A549 (cell line): ENCODE measurements around the gene ATG10. TPM values are rescaled to one million over a fixed set of nuclear protein-coding genes. Genes with fewer than 3 reads are reported as not detected.

Experiments used
- ATAC-seq, 2 experiments: fragments of 200-7000 bp in 1 of 2; fragments of >200 bp in 1 of 2; cut with Nextera tagmentation in 1 of 2; cut with Tn5 transposase in 1 of 2; 3 replicates each; pipeline versions ENCODE4 v1.8.0 to v1.9.1; 2018 to 2020; ENCODE audit warnings: mild to moderate bottlenecking in 1 of 2, moderate library complexity in 1 of 2
- CTCF ChIA-PET: fragments of 300-600 bp; sonication (Branson Sonifier 250); formaldehyde crosslinking; extraction: SDS; loops from one replicate; lab custom pipeline; 2021; ENCODE audit warnings: antibody characterized with exemption, inconsistent platforms; lab: Yijun Ruan, JAX
- POLR2A ChIA-PET: fragments of 350-600 bp; formaldehyde crosslinking; extraction: SDS; loops from one replicate; lab custom pipeline; 2021; ENCODE audit warnings: antibody characterized with exemption, inconsistent platforms; lab: Yijun Ruan, JAX
- DNase-seq, 2 experiments: peaks; one replicate each; pipeline versions ENCODE4 v3.0.0 to v3.0.0-alpha.2; 2011 to 2016; ENCODE audit warnings: low read depth in 1 of 2, low spot score in 1 of 2
- FAIRE-seq: peaks from 2 replicates; lab custom pipeline; 2011; peaks lifted over from hg19 to GRCh38; lab: Jason Lieb, UNC
- H3K27ac ChIP-seq, 2 experiments: fragments of >200 bp; sonication (Bioruptor Twin); formaldehyde crosslinking; 3 replicates each; pipeline ENCODE4 v1.5.1; 2016 to 2017
- H3K4me1 ChIP-seq: fragments of >200 bp; sonication (Bioruptor Twin); formaldehyde crosslinking; 3 replicates; pipeline ENCODE4 v1.6.1; 2016
- H3K4me2 ChIP-seq: fragments of >200 bp; sonication (Bioruptor Twin); formaldehyde crosslinking; 3 replicates; pipeline ENCODE4 v1.6.1; 2016
- H3K4me3 ChIP-seq: fragments of >200 bp; sonication (Bioruptor Twin); formaldehyde crosslinking; 3 replicates; pipeline ENCODE4 v1.5.1; 2016
- H3K9me3 ChIP-seq: fragments of >200 bp; sonication (Bioruptor Twin); formaldehyde crosslinking; 3 replicates; pipeline ENCODE4 v1.6.1; 2016
- BCL3 ChIP-seq: fragments of >200 bp; sonication (Bioruptor Twin); formaldehyde crosslinking; IDR thresholded peaks from 3 replicates; pipeline ENCODE4 v1.6.1; 2016
- BHLHE40 ChIP-seq: IDR thresholded peaks from 2 replicates; pipeline ENCODE4 v1.6.1; 2012; ENCODE audit warnings: low read depth, low read length, inconsistent platforms
- CBX2 ChIP-seq: fragments of 200-600 bp; sonication (generic); IDR thresholded peaks from 2 replicates; pipeline ENCODE4 v1.6.1; 2016; ENCODE audit warnings: low read depth, mild to moderate bottlenecking, borderline replicate concordance
- CEBPB ChIP-seq, 2 experiments: fragments of >200 bp in 1 of 2; sonication (Bioruptor Twin) in 1 of 2; formaldehyde crosslinking in 1 of 2; IDR thresholded peaks; 2 replicates each; pipeline ENCODE4 v1.6.1; 2012 to 2016
- CTCF ChIP-seq: fragments of >200 bp; sonication (Bioruptor Twin); formaldehyde crosslinking; IDR thresholded peaks from 3 replicates; pipeline ENCODE4 v1.5.1; 2016
- ELK1 ChIP-seq: fragments of 150-350 bp; IDR thresholded peaks from 2 replicates; pipeline ENCODE4 v1.6.1; 2014; ENCODE audit warnings: low read depth, mild to moderate bottlenecking, low read length
- FOXS1 ChIP-seq: fragments of 250-450 bp; sonication (Bioruptor Pico); IDR thresholded peaks from 2 replicates; pipeline ENCODE4 v1.5.0; 2020; ENCODE audit warnings: mild to moderate bottlenecking, moderate library complexity
- HOXB13 ChIP-seq: fragments of 250-450 bp; sonication (Bioruptor Pico); IDR thresholded peaks from 2 replicates; pipeline ENCODE4 v1.5.0; 2020; ENCODE audit warnings: low read depth, mild to moderate bottlenecking, moderate library complexity
- HOXB5 ChIP-seq: fragments of 250-450 bp; sonication (Bioruptor Pico); IDR thresholded peaks from 2 replicates; pipeline ENCODE4 v1.5.0; 2020; ENCODE audit warnings: mild to moderate bottlenecking, moderate library complexity
- JUN ChIP-seq, 2 experiments: fragments of >200 bp; sonication (Bioruptor Twin); formaldehyde crosslinking; IDR thresholded peaks; 2 replicates in 1 of 2; 3 replicates in 1 of 2; pipeline ENCODE4 v1.6.1; 2016 to 2017
- KDM5A ChIP-seq: fragments of 200-600 bp; sonication (generic); IDR thresholded peaks from 2 replicates; pipeline ENCODE4 v1.6.1; 2016; ENCODE audit warnings: antibody characterized with exemption, mild to moderate bottlenecking
- MAFK ChIP-seq: fragments of 450-650 bp; IDR thresholded peaks from 2 replicates; pipeline ENCODE4 v1.6.1; 2014; ENCODE audit not compliant: partially characterized antibody
- MAX ChIP-seq: IDR thresholded peaks from 2 replicates; pipeline ENCODE4 v1.6.1; 2012
- NFE2L2 ChIP-seq: fragments of 150-350 bp; conservative IDR thresholded peaks from 2 replicates; pipeline ENCODE4 v1.6.1; 2014; ENCODE audit warnings: low read length
- NPAS2 ChIP-seq: fragments of 250-450 bp; sonication (Bioruptor Pico); IDR thresholded peaks from 2 replicates; pipeline ENCODE4 v1.8.0; 2022; ENCODE audit warnings: mild to moderate bottlenecking, moderate library complexity, borderline replicate concordance
- NR3C1 ChIP-seq: fragments of >200 bp; sonication (Bioruptor Twin); formaldehyde crosslinking; IDR thresholded peaks from 3 replicates; pipeline ENCODE4 v1.6.1; 2017
- POLR2A ChIP-seq: IDR thresholded peaks from 2 replicates; pipeline ENCODE4 v1.6.1; 2012; ENCODE audit warnings: mild to moderate bottlenecking, low read length
- RAD21 ChIP-seq, 2 experiments: fragments of >200 bp in 1 of 2; sonication (Bioruptor Twin) in 1 of 2; formaldehyde crosslinking in 1 of 2; IDR thresholded peaks in 1 of 2; conservative IDR thresholded peaks in 1 of 2; 2 replicates in 1 of 2; 3 replicates in 1 of 2; pipeline ENCODE4 v1.6.1; 2012 to 2018; ENCODE audit warnings: inconsistent platforms in 1 of 2
- RCOR1 ChIP-seq: fragments of 150-350 bp; IDR thresholded peaks from 2 replicates; pipeline ENCODE4 v1.6.1; 2014; ENCODE audit warnings: antibody characterized with exemption, low read length, low read depth
- SMC3 ChIP-seq: fragments of >200 bp; sonication (Bioruptor Twin); formaldehyde crosslinking; IDR thresholded peaks from 3 replicates; pipeline ENCODE4 v1.6.1; 2018; ENCODE audit warnings: inconsistent platforms
- ZC3H11A ChIP-seq: fragments of 450-650 bp; IDR thresholded peaks from 2 replicates; pipeline ENCODE4 v1.6.1; 2014; ENCODE audit warnings: antibody characterized with exemption, mild to moderate bottlenecking
- ZNF302 ChIP-seq: fragments of 250-450 bp; sonication (Bioruptor Pico); IDR thresholded peaks from 2 replicates; pipeline ENCODE4 v1.9.0; 2021; ENCODE audit warnings: inconsistent platforms, mild to moderate bottlenecking, moderate library complexity
- ZSCAN20 ChIP-seq: fragments of 250-450 bp; sonication (Bioruptor Pico); IDR thresholded peaks from 2 replicates; pipeline ENCODE4 v1.8.0; 2022; ENCODE audit warnings: mild to moderate bottlenecking, moderate library complexity
- WGBS: methylation state at CpG from one replicate; pipeline ENCODE4 v1.1.6; 2017; ENCODE audit errors: missing lambda C conversion rate; 5-methylcytosine and 5-hydroxymethylcytosine counted together
- polyA plus RNA-seq, 4 experiments: library from polyadenylated mRNA; depleted of rRNA in 3 of 4; stranded (reverse); fragments of >200 nt; fragmentation: RNase III in 1 of 4; extraction: RNeasy Plus Mini Kit Qiagen cat#74134 plus additional on column Dnase treatment in 1 of 4; gene quantifications; 2 replicates in 3 of 4; 3 replicates in 1 of 4; pipeline ENCODE4 v1.2.3, GENCODE V29; 2011 to 2017

The ATG10 gene
- polyA plus RNA-seq, 2 of the 4 experiments (the other 2 are of a cell fraction): 12.7 to 17.9 TPM

GRCh38 chr5:82208371-82208770, 236.5 kb downstream of the ATG10 start (continued):
- no peak for TF ChIP-seq ZNF302 (CRISPR knock-in tag)
- no peak for TF ChIP-seq HOXB5 (CRISPR knock-in tag)
- no peak for TF ChIP-seq CTCF
- TF ChIP-seq NPAS2 (CRISPR knock-in tag): no peak

- POLR2A ChIA-PET: no interaction called here
- CTCF ChIA-PET: interaction anchor here (1.5 kb wide), 1 partner anchor 13 kb away, joined by 9 read pairs; no protein-coding TSS in a partner anchor
- FAIRE-seq (no peak), DNase-seq (no peak), ATAC-seq (no peak)
- TF ChIP-seq NFE2L2 (peak; percentile 67), KDM5A (no peak), MAFK (peak; percentile 59)
- H3K9me3 ChIP-seq: no peaks in the 10 kb centered on the region
- 0 out of 6 replicates have a peak overlapping the region, but pooled peaks of 1 of the 2 experiments have one; percentile 6 for H3K27ac ChIP-seq
- H3K4me1 ChIP-seq: no peaks in the 10 kb centered on the region
- 49% methylated on average over 1 of the region's 1 CpG for WGBS
- no peak overlapping the region for H3K4me3 ChIP-seq
- no peak overlapping the region for H3K4me2 ChIP-seq
These were observed 240.2 kb downstream of the ATG10 start for GRCh38 chr5:82211855-82212572.

- H3K9me3 ChIP-seq: no peaks in the 10 kb centered on the region
- no peak for ATAC-seq
- 93% methylated on average over 1 of the region's 1 CpG for WGBS
- H3K4me2 ChIP-seq: no peak overlapping the region
- TF ChIP-seq RCOR1: no peak
- TF ChIP-seq POLR2A: no peak
- TF ChIP-seq BHLHE40: no peak
- no peak for TF ChIP-seq ZC3H11A
- no peak for TF ChIP-seq ZSCAN20 (CRISPR knock-in tag)
- TF ChIP-seq FOXS1 (CRISPR knock-in tag): no peak
- H3K4me3 ChIP-seq: no peak overlapping the region
- FAIRE-seq: no peak
- DNase-seq: no peak
- no peaks in the 10 kb centered on the region for H3K4me1 ChIP-seq
- POLR2A ChIA-PET: no interaction called here
- CTCF ChIA-PET: interaction anchor here (0.7 to 1.5 kb wide), 4 partner anchors 8 to 1510 kb away, joined by 3 to 5 read pairs (median 4); no protein-coding TSS in a partner anchor
- H3K27ac ChIP-seq: no peak overlapping the region
These were observed 246.1 kb downstream of the ATG10 start for GRCh38 chr5:82217917-82218316.

GRCh38 chr5:82218374-82219156, 246.7 kb downstream of the ATG10 start:
- H3K4me2 ChIP-seq: no peak overlapping the region
- DNase-seq (no peak), FAIRE-seq (no peak), ATAC-seq (no peak)
- ChIA-PET POLR2A (no interaction called here), CTCF (interaction anchor here (1.0 to 1.5 kb wide), 4 partner anchors 7 to 919 kb away, joined by 3 to 7 read pairs (median 4); no protein-coding TSS in a partner anchor)
- H3K4me3 ChIP-seq: no peak overlapping the region
- no peaks in the 10 kb centered on the region for H3K4me1 ChIP-seq
- WGBS: 74% methylated on average over 7 of the region's 7 CpGs
- no peaks in the 10 kb centered on the region for H3K9me3 ChIP-seq
- no peak for TF ChIP-seq NR3C1
- TF ChIP-seq RAD21 (conservative IDR thresholded peaks at IDR 0.05 in 1 of 2, IDR thresholded peaks at IDR 0.05 in 1 of 2): no peak
- no peak for TF ChIP-seq HOXB13
- TF ChIP-seq SMC3: no peak
- no peak for TF ChIP-seq MAX
- TF ChIP-seq CBX2: no peak
- TF ChIP-seq BCL3: no peak
- no peak for TF ChIP-seq CEBPB (IDR thresholded peaks at IDR 0.05)
- TF ChIP-seq RCOR1: no peak
- no peak for TF ChIP-seq JUN (IDR thresholded peaks at IDR 0.05)
- no peak for TF ChIP-seq ELK1
- H3K27ac ChIP-seq: no peak overlapping the region
